HepG2 (cell line): ENCODE data around the gene TLCD1. TPM values are rescaled to one million over a fixed set of nuclear protein-coding genes. Genes with fewer than 3 reads are reported as not detected.
A peak's percentile ranks its signal among the peaks of the same experiment; 100 is the strongest.

Experiments
- ATAC-seq: fragments of 200-7000 bp; cut with Tn5 transposase; 3 replicates; pipeline ENCODE4 v1.9.1; 2020; ENCODE audit warnings: mild to moderate bottlenecking, moderate library complexity
- BruUV-seq: library from RNA; stranded (reverse); fragments of 400-500 nt; replicated peaks from 2 replicates; lab custom pipeline; 2021; lab: Mats Ljungman, UMichigan
- CTCF ChIA-PET: fragments of 300-600 bp; formaldehyde crosslinking; extraction: SDS; loops from one replicate; lab custom pipeline; 2021; ENCODE audit warnings: low total read pairs, inconsistent platforms, low intra/inter-chr PET ratio; lab: Yijun Ruan, JAX
- POLR2A ChIA-PET: fragments of 350-600 bp; sonication (Branson Sonifier 250); formaldehyde crosslinking; loops from one replicate; lab custom pipeline; 2020; ENCODE audit warnings: antibody characterized with exemption, inconsistent platforms; lab: Yijun Ruan, JAX
- DNase-seq: peaks from one replicate; pipeline ENCODE4 v3.0.0-alpha.2; 2015; ENCODE audit warnings: low spot score
- FAIRE-seq: peaks from 3 replicates; lab custom pipeline; 2011; peaks lifted over from hg19 to GRCh38; lab: Jason Lieb, UNC
- H2AFZ ChIP-seq: one replicate; pipeline ENCODE4 v1.6.1; 2011; ENCODE audit warnings: low read length, inconsistent platforms
- H3K27ac ChIP-seq: fragments of 300-600 bp; 3 replicates; pipeline ENCODE4 v1.8.0; 2011; ENCODE audit warnings: mixed run types, mild to moderate bottlenecking, mixed read lengths, low read length, inconsistent platforms; ENCODE audit not compliant: insufficient read depth; ENCODE audit errors: extremely low read length
- H3K27me3 ChIP-seq, 2 experiments: fragments of 200-600 bp in 1 of 2; 2 replicates in 1 of 2; 3 replicates in 1 of 2; pipeline versions ENCODE4 v1.6.0 to v1.8.0; 2011; ENCODE audit warnings: low read length in 2 of 2, mild to moderate bottlenecking in 2 of 2, moderate library complexity in 2 of 2, inconsistent platforms in 1 of 2; ENCODE audit not compliant: insufficient read depth in 2 of 2, control insufficient read depth in 1 of 2
- H3K36me3 ChIP-seq, 2 experiments: fragments of 200-600 bp in 1 of 2; replicated peaks in 1 of 2; 2 replicates in 1 of 2; 3 replicates in 1 of 2; pipeline versions ENCODE4 v1.5.1 to v1.8.0; 2011; ENCODE audit warnings: low read length in 2 of 2, inconsistent platforms in 1 of 2; ENCODE audit not compliant: insufficient read depth in 2 of 2, control insufficient read depth in 1 of 2
- H3K4me1 ChIP-seq: 2 replicates; pipeline ENCODE4 v1.5.1; 2012; ENCODE audit warnings: low read length, inconsistent platforms; ENCODE audit not compliant: insufficient read depth
- H3K4me2 ChIP-seq: 2 replicates; pipeline ENCODE4 v1.6.0; 2011; ENCODE audit warnings: low read depth, low read length, inconsistent platforms
- H3K4me3 ChIP-seq, 3 experiments: fragments of 200-600 bp in 1 of 3; sonication (generic), shearing (Covaris generic) in 1 of 3; replicated peaks in 1 of 3; 2 replicates each; pipeline ENCODE4 v1.5.1; 2011 to 2016; ENCODE audit warnings: low read length in 3 of 3, inconsistent platforms in 2 of 3, low read depth in 2 of 3, mild to moderate bottlenecking in 2 of 3, control low read depth in 1 of 3, mixed read lengths in 1 of 3; ENCODE audit not compliant: insufficient read depth in 1 of 3
- H3K79me2 ChIP-seq: one replicate; pipeline ENCODE4 v1.6.1; 2011; ENCODE audit warnings: low read length, inconsistent platforms; ENCODE audit not compliant: insufficient read depth
- H3K9ac ChIP-seq: 2 replicates; pipeline ENCODE4 v1.6.0; 2011; ENCODE audit warnings: mild to moderate bottlenecking, low read depth, low read length, inconsistent platforms; ENCODE audit not compliant: insufficient read depth
- H3K9me3 ChIP-seq: 2 replicates; pipeline ENCODE4 v1.5.1; 2012; ENCODE audit warnings: mild to moderate bottlenecking, low read length
- H4K20me1 ChIP-seq: 2 replicates; pipeline ENCODE4 v1.6.0; 2011; ENCODE audit warnings: inconsistent platforms, mild to moderate bottlenecking, low read length, moderate library complexity; ENCODE audit not compliant: insufficient read depth
- HDAC2 ChIP-seq: sonication (generic); formaldehyde crosslinking; IDR thresholded peaks from 2 replicates; pipeline ENCODE4 v1.4.0; 2020; ENCODE audit warnings: missing genetic modification reagents
- TSC22D2 ChIP-seq: sonication (generic); formaldehyde crosslinking; IDR thresholded peaks from 2 replicates; pipeline ENCODE4 v1.5.1; 2020; ENCODE audit warnings: missing genetic modification reagents, mild to moderate bottlenecking, borderline replicate concordance
- WGBS: methylation state at CpG from one replicate; pipeline ENCODE4 v1.1.6; 2017; ENCODE audit warnings: low lambda C conversion rate; 5-methylcytosine and 5-hydroxymethylcytosine counted together
- in situ Hi-C: cut with HindIII; loops from 2 replicates; pipeline ENCODE4 v1.10.0; 2017; ENCODE audit warnings: low pct_unique_long_range_greater_than_20kb; ENCODE audit not compliant: extremely low pct_ligation_motif_present
- intact Hi-C: fragments of 100-400 bp; cut with micrococcal nuclease; formaldehyde crosslinking; loops from one replicate; pipeline ENCODE4 v1.10.0; 2022; ENCODE audit not compliant: unreplicated experiment
- polyA plus RNA-seq, 8 experiments: library from polyadenylated mRNA; depleted of rRNA in 3 of 8; stranded (reverse) in 7 of 8; unstranded in 1 of 8; fragments of >200 nt; fragmentation: Illumina TruSeq in 4 of 8; extraction: Trizol in 4 of 8; gene quantifications; 2 replicates each; pipeline versions ENCODE4 v1.2.1 to v1.2.3, GENCODE V29; 2011 to 2016; ENCODE audit warnings: low read depth in 4 of 8, missing spikeins in 1 of 8, mixed read lengths in 1 of 8; ENCODE audit not compliant: insufficient read depth in 1 of 8
- total RNA-seq, 5 experiments: library from RNA; depleted of rRNA; stranded (reverse); fragments of >200 nt; fragmentation: Illumina TruSeq; extraction: Trizol; gene quantifications; 2 replicates each; pipeline ENCODE4 v1.2.3, GENCODE V29; 2016; ENCODE audit warnings: low read depth in 1 of 5
- TF ChIP-seq, protein P1 (sequence below): sonication (generic); formaldehyde crosslinking; IDR thresholded peaks from 2 replicates; pipeline ENCODE4 v1.4.0; 2020; ENCODE audit warnings: missing genetic modification reagents

Gene TLCD1
- total and polyA plus RNA-seq, 2 of the 13 experiments (the other 11 are each of a cell fraction or from before 2014, with no cell fraction given), result 14.9 to 19.6 TPM

DNA sequence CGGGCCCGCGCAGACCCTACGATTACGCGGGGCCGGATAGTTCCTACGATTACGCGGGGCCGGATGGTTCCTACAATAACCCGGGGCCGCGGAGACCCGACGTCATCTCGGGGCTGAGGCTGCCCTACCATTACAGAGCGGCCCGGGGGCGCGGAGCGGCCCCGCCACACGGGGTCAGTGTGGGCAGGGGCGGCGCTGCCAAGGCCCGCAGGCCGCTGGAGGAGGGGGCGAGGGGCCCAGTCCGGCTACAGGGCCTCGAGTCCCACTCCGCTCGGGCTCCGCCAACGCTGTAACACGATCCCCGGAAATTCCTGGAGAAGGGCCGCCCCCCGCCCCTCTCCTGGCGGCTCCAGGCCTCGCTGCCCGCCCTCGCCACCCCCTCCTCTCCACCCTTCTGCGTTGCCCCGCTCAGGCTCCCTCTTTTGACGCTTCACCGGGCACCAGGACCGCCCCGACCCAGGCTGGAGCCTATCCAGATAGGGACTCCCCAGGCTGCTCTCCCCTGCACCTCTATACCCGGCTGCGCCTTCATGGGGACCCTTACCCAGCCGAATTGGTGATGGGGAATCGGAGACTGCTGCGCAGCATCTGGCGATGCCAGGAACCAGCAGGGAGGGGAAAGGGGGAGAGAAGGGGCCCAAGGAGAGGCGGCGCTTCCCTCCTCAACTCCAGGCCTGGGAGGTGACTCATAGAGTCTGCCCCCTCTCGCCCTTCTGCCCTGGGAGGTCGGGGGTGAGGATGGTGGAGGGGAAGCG lies 8.3 kb downstream of the TLCD1 start, which contains the start of gene RAB34:
TSS of gene RAB34 (minus strand) at position 291 of the 755 bp plus-strand sequence. CDS start 602 bp downstream, outside the sequence.
- Histone ChIP-seq H2AFZ (no peak within 1 kb of the TSS), H3K36me3 (peaks cover 2 to 19% of the 10 kb centered on the region in 2 experiments; a peak in 3 of 5 replicates), H3K4me3 (no peak within 1 kb of the TSS), H3K9me3 (no peaks in the 10 kb centered on the region), H4K20me1 (peaks cover 22% of the 10 kb centered on the region), H3K27ac (no peak within 1 kb of the TSS), H3K4me1 (peaks cover 44% of the 10 kb centered on the region), H3K79me2 (peaks cover 28% of the 10 kb centered on the region), H3K9ac (peak within 1 kb of the TSS; percentile 98), H3K4me2 (peak within 1 kb of the TSS; percentile 73; the same call in 1 of the 2 replicates), H3K27me3 (peaks cover 2 to 3% of the 10 kb centered on the region in 2 experiments; a peak in 3 of 5 replicates)
- in situ Hi-C loops, result loop anchor here (5.0 kb wide), 1 partner anchor 70 kb away; the partner anchor contains the start of gene BLTP2
- ATAC-seq, result no peak
- TF ChIP-seq HDAC2 (CRISPR knock-in tag), result no peak
- TF ChIP-seq TSC22D2 (CRISPR knock-in tag), result no peak
- TF ChIP-seq, protein P1, sequence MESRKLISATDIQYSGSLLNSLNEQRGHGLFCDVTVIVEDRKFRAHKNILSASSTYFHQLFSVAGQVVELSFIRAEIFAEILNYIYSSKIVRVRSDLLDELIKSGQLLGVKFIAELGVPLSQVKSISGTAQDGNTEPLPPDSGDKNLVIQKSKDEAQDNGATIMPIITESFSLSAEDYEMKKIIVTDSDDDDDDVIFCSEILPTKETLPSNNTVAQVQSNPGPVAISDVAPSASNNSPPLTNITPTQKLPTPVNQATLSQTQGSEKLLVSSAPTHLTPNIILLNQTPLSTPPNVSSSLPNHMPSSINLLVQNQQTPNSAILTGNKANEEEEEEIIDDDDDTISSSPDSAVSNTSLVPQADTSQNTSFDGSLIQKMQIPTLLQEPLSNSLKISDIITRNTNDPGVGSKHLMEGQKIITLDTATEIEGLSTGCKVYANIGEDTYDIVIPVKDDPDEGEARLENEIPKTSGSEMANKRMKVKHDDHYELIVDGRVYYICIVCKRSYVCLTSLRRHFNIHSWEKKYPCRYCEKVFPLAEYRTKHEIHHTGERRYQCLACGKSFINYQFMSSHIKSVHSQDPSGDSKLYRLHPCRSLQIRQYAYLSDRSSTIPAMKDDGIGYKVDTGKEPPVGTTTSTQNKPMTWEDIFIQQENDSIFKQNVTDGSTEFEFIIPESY (CRISPR knock-in tag), result peak; percentile 93
- ChIA-PET CTCF (no interaction called here), POLR2A (no interaction called here)
- BruUV-seq, result no TSS peak
- no peak for DNase-seq
- intact Hi-C loops, result no loop called here
- no peak for FAIRE-seq
- WGBS, result 88% methylated on average over 31 of the region's 60 CpGs
